Keratinocyte (primary cell): ENCODE data around the gene FBXL14. TPM values are rescaled to one million over a fixed set of nuclear protein-coding genes. Genes with fewer than 3 reads are reported as not detected.

Experiments
- DNase-seq: peaks from one replicate; pipeline ENCODE4 v3.0.0-alpha.2; 2011; ENCODE audit warnings: low read depth, missing footprints, low spot score
- FAIRE-seq: peaks from 2 replicates; lab custom pipeline; 2011; peaks lifted over from hg19 to GRCh38; lab: Jason Lieb, UNC
- H2AFZ ChIP-seq: 2 replicates; pipeline ENCODE4 v1.6.0; 2012; ENCODE audit warnings: low read length, control low read depth, inconsistent platforms; ENCODE audit not compliant: control insufficient read depth
- H3K27ac ChIP-seq: 2 replicates; pipeline ENCODE4 v1.5.1; 2011; ENCODE audit warnings: low read length; ENCODE audit not compliant: control insufficient read depth, insufficient read depth
- H3K27me3 ChIP-seq: 3 replicates; pipeline ENCODE4 v1.6.0; 2011; ENCODE audit warnings: low read length; ENCODE audit not compliant: control insufficient read depth, insufficient read depth; ENCODE audit errors: extremely low read depth
- H3K36me3 ChIP-seq, 2 experiments: 2 replicates in 1 of 2; 3 replicates in 1 of 2; pipeline ENCODE4 v1.5.1; 2011; ENCODE audit warnings: low read length in 2 of 2, mild to moderate bottlenecking in 1 of 2; ENCODE audit not compliant: control insufficient read depth in 2 of 2, insufficient read depth in 2 of 2; ENCODE audit errors: extremely low read depth in 1 of 2
- H3K4me1 ChIP-seq: 3 replicates; pipeline ENCODE4 v1.5.1; 2011; ENCODE audit warnings: low read length; ENCODE audit not compliant: control insufficient read depth, insufficient read depth; ENCODE audit errors: extremely low read depth
- H3K4me2 ChIP-seq: 3 replicates; pipeline ENCODE4 v1.6.0; 2011; ENCODE audit warnings: low read depth, low read length; ENCODE audit not compliant: control insufficient read depth, insufficient read depth; ENCODE audit errors: extremely low read depth
- H3K4me3 ChIP-seq, 3 experiments: fragments of 200-600 bp in 1 of 3; sonication (generic) in 1 of 3; 2 replicates in 2 of 3; 3 replicates in 1 of 3; pipeline ENCODE4 v1.5.1; 2011 to 2016; ENCODE audit warnings: low read length in 3 of 3, mild to moderate bottlenecking in 3 of 3, control low read depth in 2 of 3, inconsistent platforms in 1 of 3, low read depth in 1 of 3, mixed read lengths in 1 of 3, mixed run types in 1 of 3, moderate library complexity in 1 of 3; ENCODE audit not compliant: control insufficient read depth in 2 of 3, insufficient read depth in 2 of 3; ENCODE audit errors: extremely low read depth in 1 of 3
- H3K79me2 ChIP-seq: 2 replicates; pipeline ENCODE4 v1.6.0; 2012; ENCODE audit warnings: low read length; ENCODE audit not compliant: control insufficient read depth, insufficient read depth
- H3K9ac ChIP-seq: 3 replicates; pipeline ENCODE4 v1.6.0; 2011; ENCODE audit warnings: low read length; ENCODE audit not compliant: control insufficient read depth, insufficient read depth; ENCODE audit errors: extremely low read depth
- H3K9me1 ChIP-seq: 3 replicates; pipeline ENCODE4 v1.6.0; 2011; ENCODE audit warnings: low read length; ENCODE audit not compliant: control insufficient read depth, insufficient read depth; ENCODE audit errors: extremely low read depth
- H3K9me3 ChIP-seq: 2 replicates; pipeline ENCODE4 v1.5.1; 2012; ENCODE audit warnings: low read depth, low read length; ENCODE audit not compliant: control insufficient read depth
- H4K20me1 ChIP-seq: 3 replicates; pipeline ENCODE4 v1.6.0; 2011; ENCODE audit warnings: low read length; ENCODE audit not compliant: control insufficient read depth, insufficient read depth; ENCODE audit errors: extremely low read depth
- CTCF ChIP-seq, 3 experiments: IDR thresholded peaks in 1 of 3; conservative IDR thresholded peaks in 1 of 3; optimal IDR thresholded peaks in 1 of 3; 2 replicates in 2 of 3; 3 replicates in 1 of 3; pipeline versions ENCODE3 to v1.5.1; 2011; ENCODE audit warnings: low read length in 3 of 3, mild to moderate bottlenecking in 3 of 3, moderate library complexity in 2 of 3, control low read depth in 1 of 3, inconsistent platforms in 1 of 3; ENCODE audit not compliant: insufficient read depth in 2 of 3; ENCODE audit errors: extremely low read depth in 1 of 3
- EZH2 ChIP-seq: IDR thresholded peaks from one replicate; pipeline ENCODE4 v1.6.1; 2012; ENCODE audit warnings: inconsistent platforms, mild to moderate bottlenecking, low read length, moderate library complexity
- dilution Hi-C: fragments of 300-500 bp; cut with MboI; formaldehyde crosslinking; loops from one replicate; pipeline ENCODE4 v1.7.0; 2020; ENCODE audit warnings: low sequenced_read_pairs; ENCODE audit not compliant: extremely low pct_ligation_motif_present
- polyA plus RNA-seq, 5 experiments: library from polyadenylated mRNA; depleted of rRNA in 3 of 5; stranded (reverse) in 3 of 5; stranded (forward) in 1 of 5; unstranded in 1 of 5; fragments of >200 nt; gene quantifications; 1 replicate in 1 of 5; 2 replicates in 3 of 5; 3 replicates in 1 of 5; pipeline versions ENCODE4 v1.2.1 to v1.2.3, GENCODE V29; 2011 to 2012; ENCODE audit warnings: missing spikeins in 2 of 5, low read depth in 1 of 5, low replicate concordance in 1 of 5

The FBXL14 gene
- polyA plus RNA-seq, 1 donor (not counting 4 experiments of a cell fraction or from before 2014, with no cell fraction given): 1.8 TPM

DNA sequence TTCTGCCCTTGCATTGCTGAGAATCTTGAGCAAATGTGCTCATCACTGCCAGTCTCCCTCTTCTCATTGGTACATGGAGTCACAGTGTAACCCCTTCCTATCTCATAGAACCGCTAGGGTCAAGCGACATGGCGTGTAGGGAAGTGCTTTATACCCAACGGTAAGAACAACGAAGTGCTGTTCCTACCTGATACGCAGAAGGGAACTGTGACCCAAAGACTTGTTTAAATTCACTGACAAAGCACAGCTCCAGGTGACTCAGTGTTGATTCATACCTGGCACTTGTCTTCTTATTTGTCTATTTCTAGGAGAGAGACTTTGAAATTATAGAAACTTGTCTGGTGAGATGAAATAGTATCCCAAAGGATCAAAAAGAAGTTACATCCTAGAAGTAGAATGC is 53.7 kb downstream of the FBXL14 start:
- no peaks in the 10 kb centered on the region for H3K36me3 ChIP-seq
- peak overlapping the region in 1 of 3 experiments; percentile 19 for H3K4me3 ChIP-seq
- H2AFZ ChIP-seq: no peak overlapping the region
- peaks cover 77% of the 10 kb centered on the region for H3K79me2 ChIP-seq
- no peaks in the 10 kb centered on the region for H3K9me3 ChIP-seq
- H3K27me3 ChIP-seq: no peaks in the 10 kb centered on the region
- H3K9me1 ChIP-seq: no peaks in the 10 kb centered on the region
- H3K9ac ChIP-seq: no peak overlapping the region
- peaks cover 19% of the 10 kb centered on the region for H3K4me1 ChIP-seq
- DNase-seq (peak; percentile 45), FAIRE-seq (peak; percentile 89)
- H3K4me2 ChIP-seq: peak overlapping the region; percentile 45
- peaks cover 8% of the 10 kb centered on the region for H4K20me1 ChIP-seq
- TF ChIP-seq EZH2: no peak
- no peak for TF ChIP-seq CTCF (optimal IDR thresholded peaks at IDR 0.05 in 1 of 3, IDR thresholded peaks at IDR 0.05 in 1 of 3, conservative IDR thresholded peaks at IDR 0.05 in 1 of 3; ENCODE audit: extremely low read depth in 1 of 3, insufficient read depth in 2 of 3, low read length in 3 of 3)
- H3K27ac ChIP-seq: no peak overlapping the region
- dilution Hi-C loops: no loop called here

- Histone ChIP-seq H3K4me2 (no peak overlapping the region), H3K4me3 (no peak overlapping the region), H3K9me3 (no peaks in the 10 kb centered on the region), H3K9me1 (no peaks in the 10 kb centered on the region), H4K20me1 (peaks cover 8% of the 10 kb centered on the region), H2AFZ (no peak overlapping the region), H3K79me2 (peaks cover 82% of the 10 kb centered on the region), H3K36me3 (no peaks in the 10 kb centered on the region), H3K27ac (no peak overlapping the region), H3K27me3 (no peaks in the 10 kb centered on the region), H3K4me1 (peaks cover 19% of the 10 kb centered on the region), H3K9ac (no peak overlapping the region)
- no peak for TF ChIP-seq CTCF (optimal IDR thresholded peaks at IDR 0.05 in 1 of 3, IDR thresholded peaks at IDR 0.05 in 1 of 3, conservative IDR thresholded peaks at IDR 0.05 in 1 of 3; ENCODE audit: extremely low read depth in 1 of 3, insufficient read depth in 2 of 3, low read length in 3 of 3)
- no peak for TF ChIP-seq EZH2
- DNase-seq: no peak
- dilution Hi-C loops: no loop called here
- no peak for FAIRE-seq
These were observed 55.2 kb downstream of the FBXL14 start for GRCh38 chr12:1539135-1539534.
